ENCODE measurements around the gene KCNK1.

DNA sequence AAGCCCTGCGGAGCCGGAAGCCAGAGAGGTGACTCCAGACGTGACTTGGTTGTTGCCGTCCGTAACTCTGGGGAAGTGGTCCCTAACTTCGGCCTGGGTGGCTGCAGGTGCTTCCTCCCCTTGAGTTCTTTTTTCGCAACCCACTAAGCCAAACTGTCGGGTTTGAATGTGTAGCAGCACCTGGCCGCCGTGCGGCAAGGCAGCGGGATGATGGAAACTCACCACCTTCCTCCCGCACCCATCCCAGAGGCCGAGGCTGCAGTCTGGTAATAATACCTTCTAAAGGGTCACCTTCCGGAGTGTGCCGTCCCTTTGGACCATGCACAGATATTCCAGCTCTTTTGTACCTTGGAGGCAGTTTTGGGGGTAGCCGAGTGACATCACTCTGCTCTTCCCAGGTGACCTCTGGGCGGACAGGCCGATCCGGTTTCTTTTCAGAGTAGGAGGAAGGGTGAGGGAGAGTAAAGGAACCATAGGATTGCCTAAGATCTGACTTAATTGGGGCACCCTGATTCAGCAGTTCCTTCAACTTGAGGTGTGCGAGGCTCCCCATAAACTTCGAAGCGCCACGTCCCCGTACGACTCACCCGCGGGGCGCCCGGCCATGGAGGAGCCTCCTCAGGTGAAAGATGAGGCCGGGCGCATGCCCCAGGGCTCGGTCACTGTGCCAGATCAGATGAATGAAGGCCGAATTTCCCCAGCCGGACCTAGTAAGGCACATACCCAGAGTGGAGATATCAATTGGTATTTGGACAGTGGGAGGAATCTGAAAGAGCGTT, 1.0 kb downstream of the KCNK1 start:
- TF ChIP-seq, protein P1, sequence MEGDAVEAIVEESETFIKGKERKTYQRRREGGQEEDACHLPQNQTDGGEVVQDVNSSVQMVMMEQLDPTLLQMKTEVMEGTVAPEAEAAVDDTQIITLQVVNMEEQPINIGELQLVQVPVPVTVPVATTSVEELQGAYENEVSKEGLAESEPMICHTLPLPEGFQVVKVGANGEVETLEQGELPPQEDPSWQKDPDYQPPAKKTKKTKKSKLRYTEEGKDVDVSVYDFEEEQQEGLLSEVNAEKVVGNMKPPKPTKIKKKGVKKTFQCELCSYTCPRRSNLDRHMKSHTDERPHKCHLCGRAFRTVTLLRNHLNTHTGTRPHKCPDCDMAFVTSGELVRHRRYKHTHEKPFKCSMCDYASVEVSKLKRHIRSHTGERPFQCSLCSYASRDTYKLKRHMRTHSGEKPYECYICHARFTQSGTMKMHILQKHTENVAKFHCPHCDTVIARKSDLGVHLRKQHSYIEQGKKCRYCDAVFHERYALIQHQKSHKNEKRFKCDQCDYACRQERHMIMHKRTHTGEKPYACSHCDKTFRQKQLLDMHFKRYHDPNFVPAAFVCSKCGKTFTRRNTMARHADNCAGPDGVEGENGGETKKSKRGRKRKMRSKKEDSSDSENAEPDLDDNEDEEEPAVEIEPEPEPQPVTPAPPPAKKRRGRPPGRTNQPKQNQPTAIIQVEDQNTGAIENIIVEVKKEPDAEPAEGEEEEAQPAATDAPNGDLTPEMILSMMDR (CRISPR knock-in tag; IDR thresholded peaks at IDR 0.05) = no peak
- TF ChIP-seq CC2D1A (CRISPR knock-in tag; IDR thresholded peaks at IDR 0.05) (no peak), PCBP1 (IDR thresholded peaks at IDR 0.05; ENCODE audit: borderline replicate concordance, low read depth, low read length) (no peak), POLR2AphosphoS5 (IDR thresholded peaks at IDR 0.05; ENCODE audit: low read depth, low read length) (no peak), ZBTB1 (CRISPR knock-in tag; IDR thresholded peaks at IDR 0.05; ENCODE audit: borderline replicate concordance) (no peak), KLF11 (CRISPR knock-in tag; IDR thresholded peaks at IDR 0.05) (no peak), YY1 (IDR thresholded peaks at IDR 0.05; ENCODE audit: insufficient read depth, insufficient replicate concordance, low read depth, low read length) (no peak), ZFP1 (CRISPR knock-in tag; IDR thresholded peaks at IDR 0.05) (no peak), RFX5 (IDR thresholded peaks at IDR 0.05; ENCODE audit: low read depth, low read length) (no peak)
- TF ChIP-seq, protein P2, sequence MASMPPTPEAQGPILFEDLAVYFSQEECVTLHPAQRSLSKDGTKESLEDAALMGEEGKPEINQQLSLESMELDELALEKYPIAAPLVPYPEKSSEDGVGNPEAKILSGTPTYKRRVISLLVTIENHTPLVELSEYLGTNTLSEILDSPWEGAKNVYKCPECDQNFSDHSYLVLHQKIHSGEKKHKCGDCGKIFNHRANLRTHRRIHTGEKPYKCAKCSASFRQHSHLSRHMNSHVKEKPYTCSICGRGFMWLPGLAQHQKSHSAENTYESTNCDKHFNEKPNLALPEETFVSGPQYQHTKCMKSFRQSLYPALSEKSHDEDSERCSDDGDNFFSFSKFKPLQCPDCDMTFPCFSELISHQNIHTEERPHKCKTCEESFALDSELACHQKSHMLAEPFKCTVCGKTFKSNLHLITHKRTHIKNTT (CRISPR knock-in tag; IDR thresholded peaks at IDR 0.05) = no peak
- TF ChIP-seq, protein P3, sequence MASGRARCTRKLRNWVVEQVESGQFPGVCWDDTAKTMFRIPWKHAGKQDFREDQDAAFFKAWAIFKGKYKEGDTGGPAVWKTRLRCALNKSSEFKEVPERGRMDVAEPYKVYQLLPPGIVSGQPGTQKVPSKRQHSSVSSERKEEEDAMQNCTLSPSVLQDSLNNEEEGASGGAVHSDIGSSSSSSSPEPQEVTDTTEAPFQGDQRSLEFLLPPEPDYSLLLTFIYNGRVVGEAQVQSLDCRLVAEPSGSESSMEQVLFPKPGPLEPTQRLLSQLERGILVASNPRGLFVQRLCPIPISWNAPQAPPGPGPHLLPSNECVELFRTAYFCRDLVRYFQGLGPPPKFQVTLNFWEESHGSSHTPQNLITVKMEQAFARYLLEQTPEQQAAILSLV (CRISPR knock-in tag; IDR thresholded peaks at IDR 0.05; ENCODE audit: borderline replicate concordance) = no peak
